Measurements from ENCODE around the gene B3GNT8. TPM values are rescaled to one million over a fixed set of nuclear protein-coding genes. Genes with fewer than 3 reads are reported as not detected.
"Not testable (repeated sequence)": the region's sequence is repeated elsewhere in the genome, so short reads cannot be mapped to it uniquely, and the experiment has no call there.

B3GNT8 gene
- total and polyA plus RNA-seq, 3 experiments from 2014 or later: 0.66 to 11.1 (median 0.91) TPM

DNA sequence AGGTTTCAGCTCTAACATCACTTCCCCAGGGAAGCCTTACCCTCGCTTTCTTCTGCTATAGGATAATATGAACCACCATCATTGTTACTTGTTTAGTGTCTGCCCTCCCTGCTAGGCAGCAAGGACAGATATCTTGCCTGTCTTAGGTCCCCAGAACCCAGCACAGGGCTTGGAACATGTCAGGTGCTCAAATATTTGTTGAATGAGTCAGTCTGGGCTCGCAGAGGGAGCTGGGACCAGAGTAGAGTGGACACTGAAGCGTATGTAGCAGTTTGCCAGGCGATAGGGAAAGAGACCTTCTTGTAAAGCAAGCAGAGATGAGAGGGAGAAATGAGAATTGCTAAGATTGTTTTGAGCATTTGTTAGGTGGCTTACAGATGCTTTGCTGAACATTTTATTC, 17.9 kb downstream of the B3GNT8 start:
- ChIA-PET CTCF (no interaction called here), POLR2A (no interaction called here)
- Mint-ChIP-seq H3K4me3 (peak overlapping the region in 1 of 7 donors; percentile 20), H3K4me1 (peaks cover 13 to 25% (median 14%) of the 10 kb centered on the region in 3 donors), H3K27me3 (no peaks in the 10 kb centered on the region), H3K27ac (peak overlapping the region in 7 of 8 donors; percentile 2 to 58 (median 53)), H3K36me3 (peaks cover 0 to 49% (median 6%) of the 10 kb centered on the region in 3 donors), H3K9me3 (no peaks in the 10 kb centered on the region)
- Histone ChIP-seq H3K27ac (ENCODE audit: low read depth, low read length) (peak overlapping the region; percentile 10), H3K4me1 (ENCODE audit: insufficient read depth, low read length) (peaks cover 5% of the 10 kb centered on the region), H3K4me3 (ENCODE audit: low read length) (no peak overlapping the region), H3K9me3 (ENCODE audit: low read length) (no peaks in the 10 kb centered on the region), H3K36me3 (ENCODE audit: insufficient read depth, low read length) (peaks cover 10% of the 10 kb centered on the region), H3K27me3 (ENCODE audit: insufficient read depth, low read length, poor library complexity, severe bottlenecking) (no peaks in the 10 kb centered on the region)
- no peak for DNase-seq

DNA sequence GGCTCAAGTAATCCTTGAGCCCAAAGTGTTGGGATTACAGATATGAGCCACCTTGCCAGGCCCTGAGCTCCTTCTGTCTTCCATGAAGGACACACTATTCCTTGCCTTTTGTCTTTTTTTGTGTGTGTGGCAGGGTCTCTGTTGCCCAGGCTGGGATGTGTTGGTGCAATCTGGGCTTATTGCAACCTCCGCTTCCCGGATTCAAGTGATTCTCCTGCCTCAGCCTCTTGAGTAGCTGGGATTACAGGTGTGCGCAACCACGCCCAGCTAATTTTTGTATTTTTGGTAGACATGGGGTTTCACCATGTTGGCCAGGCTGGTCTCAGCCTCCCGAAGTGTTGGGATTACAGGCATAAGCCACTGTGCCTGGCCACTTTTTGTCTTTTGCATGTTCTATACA, 18.3 kb downstream of the B3GNT8 start:
- H3K36me3 Mint-ChIP-seq: peaks cover 0 to 45% (median 6%) of the 10 kb centered on the region in 3 donors
- H3K4me1 ChIP-seq (ENCODE audit: insufficient read depth, low read length); H3K36me3 ChIP-seq (ENCODE audit: insufficient read depth, low read length); DNase-seq; H3K27me3 ChIP-seq (ENCODE audit: insufficient read depth, low read length, poor library complexity, severe bottlenecking); H3K27ac ChIP-seq (ENCODE audit: low read depth, low read length); H3K9me3 ChIP-seq (ENCODE audit: low read length); H3K9me3 Mint-ChIP-seq; H3K27me3 Mint-ChIP-seq; H3K4me3 ChIP-seq (ENCODE audit: low read length); H3K4me3 Mint-ChIP-seq: not testable (repeated sequence)
- ChIA-PET POLR2A (interaction anchor here (1.2 kb wide), 1 partner anchor 145 kb away, joined by 3 read pairs; no protein-coding TSS in a partner anchor), CTCF (interaction anchor here (2.0 kb wide), 1 partner anchor 31 kb away, joined by 8 read pairs; the partner anchor contains the start of gene DMAC2)
- H3K4me1 Mint-ChIP-seq: peaks cover 13 to 25% (median 14%) of the 10 kb centered on the region in 3 donors
- peak overlapping the region in 1 of 8 donors; percentile 55 for H3K27ac Mint-ChIP-seq

DNA sequence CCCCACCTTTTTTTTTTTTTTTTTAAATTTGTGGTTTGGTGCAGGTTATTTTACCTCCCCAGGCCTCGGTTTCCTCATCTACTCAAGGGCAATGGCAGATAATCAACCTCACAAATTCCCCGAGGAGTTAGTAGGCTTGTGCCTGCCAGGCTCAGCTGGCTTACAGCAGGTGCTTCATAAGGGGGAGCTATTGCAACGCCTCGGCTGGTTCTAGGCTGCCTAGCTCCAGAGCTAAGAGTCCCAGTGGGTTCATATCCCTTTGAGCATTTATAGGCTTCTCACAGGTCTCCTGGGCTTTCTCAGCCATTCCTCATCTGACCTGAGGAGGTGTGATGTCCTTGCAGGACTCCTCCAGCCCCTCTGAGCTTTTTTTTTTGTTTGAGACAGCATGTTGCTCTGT, 18.9 kb downstream of the B3GNT8 start:
- Mint-ChIP-seq H3K27ac (peak overlapping the region in 1 of 8 donors; percentile 74), H3K4me3 (no peak overlapping the region), H3K9me3 (no peaks in the 10 kb centered on the region), H3K36me3 (peaks cover 0 to 43% (median 5%) of the 10 kb centered on the region in 3 donors), H3K4me1 (peaks cover 12 to 28% (median 13%) of the 10 kb centered on the region in 3 donors), H3K27me3 (no peaks in the 10 kb centered on the region)
- Histone ChIP-seq H3K9me3 (ENCODE audit: low read length) (no peaks in the 10 kb centered on the region), H3K4me3 (ENCODE audit: low read length) (no peak overlapping the region), H3K36me3 (ENCODE audit: insufficient read depth, low read length) (peaks cover 5% of the 10 kb centered on the region), H3K27me3 (ENCODE audit: insufficient read depth, low read length, poor library complexity, severe bottlenecking) (no peaks in the 10 kb centered on the region), H3K4me1 (ENCODE audit: insufficient read depth, low read length) (peaks cover 5% of the 10 kb centered on the region), H3K27ac (ENCODE audit: low read depth, low read length) (no peak overlapping the region)
- ChIA-PET POLR2A (interaction anchor here (1.2 kb wide), 1 partner anchor 145 kb away, joined by 3 read pairs; no protein-coding TSS in a partner anchor), CTCF (interaction anchor here (2.0 kb wide), 1 partner anchor 32 kb away, joined by 8 read pairs; the partner anchor contains the start of gene DMAC2)
- no peak for DNase-seq

DNA sequence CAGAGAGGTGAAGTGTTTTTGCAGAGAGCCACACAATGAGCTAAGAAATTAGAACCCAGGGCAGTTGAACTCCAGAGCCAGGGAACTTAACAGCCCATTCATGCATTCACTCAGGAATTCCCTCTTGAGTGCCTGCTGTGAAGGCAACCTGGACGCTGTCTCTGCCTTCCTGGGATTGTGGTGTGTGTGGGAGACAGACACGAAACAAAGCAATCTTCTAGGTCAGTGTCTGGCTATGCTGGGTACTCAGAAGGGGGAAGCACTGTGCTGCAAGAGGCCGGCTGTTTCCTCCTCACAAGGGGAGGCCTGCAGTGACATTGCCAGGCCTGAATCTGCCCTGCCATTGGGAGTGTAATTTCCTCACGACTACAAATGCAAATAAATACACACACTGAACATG, 19.9 kb downstream of the B3GNT8 start:
- Histone ChIP-seq H3K27ac (ENCODE audit: low read depth, low read length) (no peak overlapping the region), H3K36me3 (ENCODE audit: insufficient read depth, low read length) (no peaks in the 10 kb centered on the region), H3K4me3 (ENCODE audit: low read length) (no peak overlapping the region), H3K9me3 (ENCODE audit: low read length) (no peaks in the 10 kb centered on the region), H3K27me3 (ENCODE audit: insufficient read depth, low read length, poor library complexity, severe bottlenecking) (no peaks in the 10 kb centered on the region), H3K4me1 (ENCODE audit: insufficient read depth, low read length) (peaks cover 5% of the 10 kb centered on the region)
- Mint-ChIP-seq H3K27me3 (no peaks in the 10 kb centered on the region), H3K27ac (peak overlapping the region in 1 of 8 donors; percentile 83), H3K36me3 (peaks cover 0 to 42% (median 4%) of the 10 kb centered on the region in 3 donors), H3K4me3 (no peak overlapping the region), H3K9me3 (no peaks in the 10 kb centered on the region), H3K4me1 (peaks cover 12 to 33% (median 17%) of the 10 kb centered on the region in 3 donors)
- POLR2A ChIA-PET: no interaction called here
- CTCF ChIA-PET: interaction anchor here (2.0 kb wide), 1 partner anchor 33 kb away, joined by 8 read pairs; the partner anchor contains the start of gene DMAC2
- DNase-seq: no peak

DNA sequence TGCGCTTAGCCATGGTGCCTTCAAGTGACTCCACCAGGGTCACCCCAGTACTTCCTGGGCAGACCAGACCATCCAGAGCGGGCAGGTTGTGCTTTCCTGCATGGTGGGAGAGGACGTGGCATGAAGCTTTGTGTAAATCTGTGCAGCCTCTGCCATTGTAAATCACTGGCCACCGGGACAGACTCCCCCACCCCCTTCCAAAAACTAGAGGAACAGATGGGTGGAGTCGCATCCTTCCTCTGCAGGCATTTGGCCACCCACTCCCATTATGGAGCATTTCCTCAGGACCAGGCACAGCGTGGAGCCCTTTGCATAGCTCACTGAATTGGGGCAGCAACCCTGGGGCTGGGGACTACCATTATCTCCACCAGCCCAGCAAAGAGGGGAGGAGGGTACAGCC, 21.4 kb downstream of the B3GNT8 start:
- H3K4me3 Mint-ChIP-seq: no peak overlapping the region

DNA sequence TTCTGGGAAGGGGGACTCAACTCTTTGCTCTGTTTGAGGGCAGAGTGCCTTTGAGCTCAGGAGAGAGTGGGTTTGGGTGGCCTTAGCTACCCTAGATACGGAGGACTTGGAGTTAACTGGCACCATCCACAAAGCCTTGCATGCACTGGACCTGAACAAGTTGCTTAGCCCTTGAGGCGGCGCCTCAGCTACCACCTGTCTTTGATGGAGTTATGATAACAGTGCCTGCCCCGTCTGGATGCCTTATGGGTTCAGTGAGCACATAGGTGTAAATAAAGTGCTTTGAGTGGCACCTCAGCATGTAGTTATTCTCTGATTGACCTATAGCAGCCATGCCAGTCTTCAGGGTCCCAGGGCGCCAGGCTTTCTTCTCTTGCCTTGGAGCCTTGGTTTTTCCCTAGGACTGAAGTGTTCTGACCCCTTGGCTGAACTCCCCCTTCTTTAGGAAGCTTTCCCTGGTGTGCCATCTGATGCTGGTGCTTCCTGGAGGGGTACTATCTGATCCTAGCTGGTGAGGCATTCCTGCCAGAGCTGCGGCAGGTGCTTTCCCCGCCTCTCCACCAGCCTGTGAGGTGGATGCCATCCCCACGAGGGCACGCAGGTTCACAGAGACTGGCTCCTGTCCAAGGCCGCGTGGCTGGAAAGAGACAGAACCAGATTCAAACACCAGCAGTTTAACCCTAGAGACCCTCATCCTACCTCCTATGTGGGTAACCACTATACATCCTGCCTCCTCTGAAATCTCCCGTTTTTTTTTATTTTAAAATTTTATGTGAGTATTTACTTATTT, 23.8 kb downstream of the B3GNT8 start:
- H3K27me3 Mint-ChIP-seq: no peaks in the 10 kb centered on the region
- peak overlapping the region in 1 of 7 donors; percentile 52 for H3K4me3 Mint-ChIP-seq
- H3K27ac Mint-ChIP-seq: peak overlapping the region in 3 of 8 donors; percentile 68 to 84 (median 71)
- ChIA-PET CTCF (no interaction called here), POLR2A (interaction anchor here (0.5 kb wide), 1 partner anchor 39 kb away, joined by 3 read pairs; no protein-coding TSS in a partner anchor)
- H3K36me3 ChIP-seq (ENCODE audit: insufficient read depth, low read length): peaks cover 6% of the 10 kb centered on the region
- H3K9me3 Mint-ChIP-seq: no peaks in the 10 kb centered on the region
- peaks cover 21 to 41% (median 22%) of the 10 kb centered on the region in 3 donors for H3K4me1 Mint-ChIP-seq
- peaks cover 0 to 26% (median 1%) of the 10 kb centered on the region in 3 donors for H3K36me3 Mint-ChIP-seq
- H3K9me3 ChIP-seq (ENCODE audit: low read length): no peaks in the 10 kb centered on the region
- no peak overlapping the region for H3K27ac ChIP-seq (ENCODE audit: low read depth, low read length)
- H3K4me1 ChIP-seq (ENCODE audit: insufficient read depth, low read length): peaks cover 8% of the 10 kb centered on the region
- H3K4me3 ChIP-seq (ENCODE audit: low read length): no peak overlapping the region
- DNase-seq: no peak
- H3K27me3 ChIP-seq (ENCODE audit: insufficient read depth, low read length, poor library complexity, severe bottlenecking): no peaks in the 10 kb centered on the region

More for the DNA sequence above, 21.4 kb downstream of the B3GNT8 start:
- Histone ChIP-seq H3K27me3 (ENCODE audit: insufficient read depth, low read length, poor library complexity, severe bottlenecking) (no peaks in the 10 kb centered on the region), H3K4me1 (ENCODE audit: insufficient read depth, low read length) (peaks cover 5% of the 10 kb centered on the region), H3K36me3 (ENCODE audit: insufficient read depth, low read length) (peaks cover 6% of the 10 kb centered on the region), H3K9me3 (ENCODE audit: low read length) (no peaks in the 10 kb centered on the region), H3K27ac (ENCODE audit: low read depth, low read length) (no peak overlapping the region), H3K4me3 (ENCODE audit: low read length) (no peak overlapping the region)
- no peak for DNase-seq
- Mint-ChIP-seq H3K36me3 (peaks cover 0 to 38% (median 1%) of the 10 kb centered on the region in 3 donors), H3K9me3 (no peaks in the 10 kb centered on the region), H3K27ac (peak overlapping the region in 2 of 8 donors; percentile 41 to 57), H3K27me3 (no peaks in the 10 kb centered on the region), H3K4me1 (peaks cover 18 to 43% (median 23%) of the 10 kb centered on the region in 3 donors)
- ChIA-PET CTCF (no interaction called here), POLR2A (interaction anchor here (0.6 to 0.8 kb wide), 2 partner anchors 23 to 57 kb away, joined by 3 read pairs; no protein-coding TSS in a partner anchor)

DNA sequence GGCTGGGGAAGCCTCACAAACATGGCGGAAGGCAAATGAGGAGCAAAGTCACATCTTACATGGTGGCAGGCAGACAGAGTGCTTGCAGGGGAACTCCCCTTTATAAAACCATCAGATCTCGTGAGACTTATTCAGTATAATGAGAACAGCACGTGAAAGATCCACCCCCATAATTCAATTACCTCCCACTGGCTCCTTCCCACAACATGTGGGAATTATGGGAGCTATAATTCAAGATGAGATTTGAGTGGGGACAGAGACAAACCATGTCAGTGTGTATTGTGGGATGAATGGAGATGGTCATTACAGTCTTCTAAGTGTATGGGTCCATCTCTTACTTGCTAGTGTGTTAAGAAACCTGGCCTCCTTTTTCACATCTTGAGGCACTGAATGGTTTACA, 25.2 kb downstream of the B3GNT8 start:
- ChIA-PET CTCF (interaction anchor here (1.2 kb wide), 1 partner anchor 36 kb away, joined by 4 read pairs; no protein-coding TSS in a partner anchor), POLR2A (no interaction called here)
- H3K4me3 Mint-ChIP-seq: peak overlapping the region in 1 of 7 donors; percentile 51
- H3K27me3 ChIP-seq (ENCODE audit: insufficient read depth, low read length, poor library complexity, severe bottlenecking): no peaks in the 10 kb centered on the region
- no peaks in the 10 kb centered on the region for H3K9me3 ChIP-seq (ENCODE audit: low read length)
- H3K4me1 ChIP-seq (ENCODE audit: insufficient read depth, low read length): peaks cover 13% of the 10 kb centered on the region
- H3K27ac ChIP-seq (ENCODE audit: low read depth, low read length): no peak overlapping the region
- H3K4me1 Mint-ChIP-seq: peaks cover 31 to 54% (median 36%) of the 10 kb centered on the region in 3 donors
- peak overlapping the region in 2 of 8 donors; percentile 22 to 63 for H3K27ac Mint-ChIP-seq
- H3K27me3 Mint-ChIP-seq: no peaks in the 10 kb centered on the region
- no peak overlapping the region for H3K4me3 ChIP-seq (ENCODE audit: low read length)
- H3K36me3 ChIP-seq (ENCODE audit: insufficient read depth, low read length): peaks cover 6% of the 10 kb centered on the region
- no peaks in the 10 kb centered on the region for H3K9me3 Mint-ChIP-seq
- DNase-seq: no peak
- peaks cover 0 to 30% (median under 1%) of the 10 kb centered on the region in 3 donors for H3K36me3 Mint-ChIP-seq

DNA sequence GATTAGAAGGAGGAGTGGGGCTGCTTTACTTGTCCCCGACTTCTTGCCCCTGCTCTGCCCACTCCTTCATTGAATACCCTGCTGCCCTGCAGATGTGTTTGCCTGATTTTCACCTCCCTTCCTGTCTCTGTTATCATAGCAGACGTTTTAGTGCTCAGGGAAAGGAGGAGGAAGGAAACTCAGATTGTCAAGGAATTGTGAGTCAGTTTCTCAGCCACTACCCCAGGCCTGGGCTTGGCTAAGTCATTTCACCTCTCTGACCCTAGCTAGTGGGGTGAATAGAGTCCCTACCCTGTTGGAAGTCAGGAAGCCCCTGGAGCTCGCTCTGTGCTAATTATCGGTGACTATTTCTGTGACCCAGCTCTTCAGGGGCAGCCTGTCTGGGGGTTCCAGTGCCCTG, 25.7 kb downstream of the B3GNT8 start:
- ChIA-PET POLR2A (no interaction called here), CTCF (interaction anchor here (1.2 kb wide), 1 partner anchor 36 kb away, joined by 4 read pairs; no protein-coding TSS in a partner anchor)
- Histone ChIP-seq H3K4me3 (ENCODE audit: low read length) (no peak overlapping the region), H3K27me3 (ENCODE audit: insufficient read depth, low read length, poor library complexity, severe bottlenecking) (no peaks in the 10 kb centered on the region), H3K9me3 (ENCODE audit: low read length) (no peaks in the 10 kb centered on the region), H3K27ac (ENCODE audit: low read depth, low read length) (no peak overlapping the region), H3K4me1 (ENCODE audit: insufficient read depth, low read length) (peaks cover 14% of the 10 kb centered on the region), H3K36me3 (ENCODE audit: insufficient read depth, low read length) (peaks cover 6% of the 10 kb centered on the region)
- Mint-ChIP-seq H3K9me3 (no peaks in the 10 kb centered on the region), H3K4me3 (peak overlapping the region in 3 of 7 donors; percentile 17 to 51 (median 29)), H3K27me3 (no peaks in the 10 kb centered on the region), H3K4me1 (peaks cover 35 to 56% (median 41%) of the 10 kb centered on the region in 3 donors), H3K36me3 (peaks cover 0 to 28% (median 0%) of the 10 kb centered on the region in 3 donors), H3K27ac (peak overlapping the region in 2 of 8 donors; percentile 63 to 66)
- no peak for DNase-seq

Data from CD8-positive, alpha-beta memory T cell (primary cell).